A673 (cell line): ENCODE data around the gene RAB17. TPM values are rescaled to one million over a fixed set of nuclear protein-coding genes. Genes with fewer than 3 reads are reported as not detected.

Experiments used
- BruUV-seq: library from RNA; stranded (reverse); fragments of 400-500 nt; replicated peaks from 2 replicates; lab custom pipeline; 2021; lab: Mats Ljungman, UMichigan
- CTCF ChIA-PET: fragments of 300-600 bp; sonication (Branson Sonifier 250); formaldehyde crosslinking; loops from one replicate; lab custom pipeline; 2022; ENCODE audit warnings: antibody characterized with exemption; lab: Charles Lee
- POLR2A ChIA-PET: fragments of 300-600 bp; sonication (Branson Sonifier 250); formaldehyde crosslinking; loops from one replicate; lab custom pipeline; 2022; ENCODE audit warnings: antibody characterized with exemption; ENCODE audit not compliant: low non-redundant PET; lab: Charles Lee
- DNase-seq: peaks from one replicate; pipeline ENCODE4 v3.0.0-alpha.2; 2015; ENCODE audit warnings: low spot score
- H3K27ac ChIP-seq: fragments of 200-600 bp; sonication (generic); 2 replicates; pipeline ENCODE4 v1.5.1; 2016; ENCODE audit warnings: mixed run types, low read depth, mild to moderate bottlenecking, mixed read lengths, antibody characterized with exemption, low read length; ENCODE audit not compliant: poor library complexity, severe bottlenecking
- H3K27me3 ChIP-seq: fragments of 200-600 bp; sonication (generic); replicated peaks from 2 replicates; pipeline ENCODE4 v1.6.1; 2017; ENCODE audit warnings: mixed run types, low read depth, mild to moderate bottlenecking, mixed read lengths, antibody characterized with exemption, low read length; ENCODE audit not compliant: insufficient read depth, poor library complexity
- H3K36me3 ChIP-seq: fragments of 200-600 bp; sonication (generic); 2 replicates; pipeline ENCODE4 v1.6.1; 2016; ENCODE audit warnings: mixed run types, mild to moderate bottlenecking, mixed read lengths, antibody characterized with exemption, low read length; ENCODE audit not compliant: insufficient read depth, poor library complexity, severe bottlenecking
- H3K4me1 ChIP-seq: fragments of 200-600 bp; sonication (generic); 2 replicates; pipeline ENCODE4 v1.6.1; 2017; ENCODE audit warnings: mixed run types, mild to moderate bottlenecking, mixed read lengths, antibody characterized with exemption, low read length; ENCODE audit not compliant: insufficient read depth, poor library complexity, severe bottlenecking
- H3K4me3 ChIP-seq: fragments of 200-600 bp; sonication (generic); 2 replicates; pipeline ENCODE4 v1.5.1; 2016; ENCODE audit warnings: low read depth, mixed run types, mild to moderate bottlenecking, mixed read lengths, low read length; ENCODE audit not compliant: poor library complexity, severe bottlenecking
- H3K9me3 ChIP-seq: fragments of 200-600 bp; sonication (generic); 2 replicates; pipeline ENCODE4 v1.6.1; 2016; ENCODE audit warnings: mixed run types, low read depth, mild to moderate bottlenecking, mixed read lengths, antibody characterized with exemption, low read length; ENCODE audit not compliant: poor library complexity, severe bottlenecking
- EZH2 ChIP-seq: fragments of 200-600 bp; sonication (generic); IDR thresholded peaks from 2 replicates; pipeline ENCODE4 v1.6.1; 2017; ENCODE audit warnings: borderline replicate concordance, low read depth, mild to moderate bottlenecking, mixed read lengths, antibody characterized with exemption, low read length; ENCODE audit not compliant: poor library complexity, severe bottlenecking
- intact Hi-C: fragments of 100-400 bp; cut with micrococcal nuclease; formaldehyde crosslinking; loops from one replicate; pipeline ENCODE4 v1.10.0; 2022; ENCODE audit not compliant: unreplicated experiment
- total RNA-seq: library from RNA; stranded (reverse); gene quantifications from 2 replicates; pipeline ENCODE4 v1.2.3, GENCODE V29; 2021
- TF ChIP-seq, protein P1 (sequence below): fragments of 300-800, 200-600 bp; sonication (generic); conservative IDR thresholded peaks from 2 replicates; pipeline ENCODE4 v1.5.1; 2017; ENCODE audit warnings: low read depth, mild to moderate bottlenecking, antibody characterized with exemption, low read length, moderate library complexity, mixed read lengths

RAB17 gene
- total RNA-seq, 1 experiment from 2014 or later = 0.62 TPM

DNA sequence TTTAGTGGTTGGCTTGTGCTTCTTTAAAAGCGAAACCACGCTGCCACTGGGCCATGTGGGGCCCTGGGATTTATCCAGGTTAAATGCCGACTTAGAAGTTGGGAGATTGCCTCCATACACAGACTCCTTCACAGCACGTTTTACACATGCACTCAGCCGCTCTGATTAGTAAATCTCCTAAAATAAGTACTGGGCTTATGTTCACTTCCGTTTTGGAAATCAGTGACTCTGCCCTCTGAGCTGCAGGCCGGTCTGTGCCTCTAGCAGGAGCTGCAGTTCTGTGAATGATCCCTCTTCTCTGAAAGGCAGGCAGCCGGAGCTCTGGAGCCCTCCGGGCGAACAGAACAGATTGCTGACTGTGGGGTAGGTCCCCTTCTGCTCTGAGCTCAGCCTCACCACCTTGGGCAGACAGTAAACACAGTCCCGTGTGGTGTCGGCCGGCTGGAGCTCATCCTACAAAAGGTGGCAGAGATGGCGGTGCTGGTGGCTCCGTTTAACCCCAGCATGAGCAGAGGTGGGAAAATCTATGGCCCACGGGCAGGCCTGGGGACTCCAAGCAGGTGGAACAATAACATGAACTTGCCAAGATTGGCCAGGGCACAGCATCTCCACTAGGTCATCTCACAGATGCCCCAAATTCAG lies 9.8 kb upstream of the RAB17 start:
- H3K9me3 ChIP-seq = no peaks in the 10 kb centered on the region
- peak overlapping the region; percentile 43 for H3K27ac ChIP-seq
- ChIA-PET POLR2A (no interaction called here), CTCF (no interaction called here)
- intact Hi-C loops = no loop called here
- H3K4me3 ChIP-seq = no peak overlapping the region
- H3K36me3 ChIP-seq = no peaks in the 10 kb centered on the region
- H3K27me3 ChIP-seq = no peaks in the 10 kb centered on the region
- BruUV-seq = no TSS peak
- no peak for TF ChIP-seq EZH2
- TF ChIP-seq, protein P1, sequence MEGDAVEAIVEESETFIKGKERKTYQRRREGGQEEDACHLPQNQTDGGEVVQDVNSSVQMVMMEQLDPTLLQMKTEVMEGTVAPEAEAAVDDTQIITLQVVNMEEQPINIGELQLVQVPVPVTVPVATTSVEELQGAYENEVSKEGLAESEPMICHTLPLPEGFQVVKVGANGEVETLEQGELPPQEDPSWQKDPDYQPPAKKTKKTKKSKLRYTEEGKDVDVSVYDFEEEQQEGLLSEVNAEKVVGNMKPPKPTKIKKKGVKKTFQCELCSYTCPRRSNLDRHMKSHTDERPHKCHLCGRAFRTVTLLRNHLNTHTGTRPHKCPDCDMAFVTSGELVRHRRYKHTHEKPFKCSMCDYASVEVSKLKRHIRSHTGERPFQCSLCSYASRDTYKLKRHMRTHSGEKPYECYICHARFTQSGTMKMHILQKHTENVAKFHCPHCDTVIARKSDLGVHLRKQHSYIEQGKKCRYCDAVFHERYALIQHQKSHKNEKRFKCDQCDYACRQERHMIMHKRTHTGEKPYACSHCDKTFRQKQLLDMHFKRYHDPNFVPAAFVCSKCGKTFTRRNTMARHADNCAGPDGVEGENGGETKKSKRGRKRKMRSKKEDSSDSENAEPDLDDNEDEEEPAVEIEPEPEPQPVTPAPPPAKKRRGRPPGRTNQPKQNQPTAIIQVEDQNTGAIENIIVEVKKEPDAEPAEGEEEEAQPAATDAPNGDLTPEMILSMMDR = 0 out of 2 replicates have a peak, but pooled peaks have one; percentile 25
- DNase-seq = peak; percentile 52
- H3K4me1 ChIP-seq = peaks cover 22% of the 10 kb centered on the region

DNA sequence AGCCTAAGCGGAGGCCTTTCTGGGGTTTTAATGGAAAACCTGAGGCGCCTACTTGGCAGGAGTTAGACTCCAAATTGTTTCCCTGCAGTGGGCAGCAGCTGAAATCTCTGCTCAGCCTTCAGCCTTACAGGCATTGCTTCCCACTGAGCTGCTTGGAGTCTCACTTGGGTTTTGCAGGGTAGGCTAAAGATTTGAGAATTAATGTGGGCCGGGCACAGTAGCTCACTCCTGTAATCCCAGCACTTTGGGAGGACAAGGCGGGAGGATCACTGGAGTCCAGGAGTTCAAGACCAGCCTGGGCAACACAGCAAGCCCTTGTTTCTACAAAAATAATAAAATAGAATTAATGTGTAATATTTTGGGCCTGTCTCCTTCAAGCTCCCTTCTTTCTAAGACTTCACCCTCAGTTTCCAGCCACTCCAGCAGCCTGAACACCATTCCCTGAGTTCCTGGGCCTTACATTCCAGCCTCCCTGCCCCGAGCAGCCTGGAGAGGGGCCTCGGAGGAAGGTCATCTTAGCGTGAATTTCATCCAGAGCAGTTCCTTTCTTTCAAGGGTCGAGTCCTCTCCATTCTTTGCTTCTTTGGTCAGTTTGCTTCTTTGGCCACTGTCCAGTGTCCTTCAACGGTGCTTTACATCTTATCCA lies 9.1 kb upstream of the RAB17 start:
- intact Hi-C loops = no loop called here
- BruUV-seq = no TSS peak
- DNase-seq = no peak
- Histone ChIP-seq H3K27ac (peak overlapping the region; percentile 43), H3K4me1 (peaks cover 29% of the 10 kb centered on the region), H3K27me3 (no peaks in the 10 kb centered on the region), H3K36me3 (no peaks in the 10 kb centered on the region), H3K9me3 (no peaks in the 10 kb centered on the region), H3K4me3 (no peak overlapping the region)
- ChIA-PET CTCF (no interaction called here), POLR2A (no interaction called here)
- no peak for TF ChIP-seq EZH2
- TF ChIP-seq, protein P1 = no peak

DNA sequence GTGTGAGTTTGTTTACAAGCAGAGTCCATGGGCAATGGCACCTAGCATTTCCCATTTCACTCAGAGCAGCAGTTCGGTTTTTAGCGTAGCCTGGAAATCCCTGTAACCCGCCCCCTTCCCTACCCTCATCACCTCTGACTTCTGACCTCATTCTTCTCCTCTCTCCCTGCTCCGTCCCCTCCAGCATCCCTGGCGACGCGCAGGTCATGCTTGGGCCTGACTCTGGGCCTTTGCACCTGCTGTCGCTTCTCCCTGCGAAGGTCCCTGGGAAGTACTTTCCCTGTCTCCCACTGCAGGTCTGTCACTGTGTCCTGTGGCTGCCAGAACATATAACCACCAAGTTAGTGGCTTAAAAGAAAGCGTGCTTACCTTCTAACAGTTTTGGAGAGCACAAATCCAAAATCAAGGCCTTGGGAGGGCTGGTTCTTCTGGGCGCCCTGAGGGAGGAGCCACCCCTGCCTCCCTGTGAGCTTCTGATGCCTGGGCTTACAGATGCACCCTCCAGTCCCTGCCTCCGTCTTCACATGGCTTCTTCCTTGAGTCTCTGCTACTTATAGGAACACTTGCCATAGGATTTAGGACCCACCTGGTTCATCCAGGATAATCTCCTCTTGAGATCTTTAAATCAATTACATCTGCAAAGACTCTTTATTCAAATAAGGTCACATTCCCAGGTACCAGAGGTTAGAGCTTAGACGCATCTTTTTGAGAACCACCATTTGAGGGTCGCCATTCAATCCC lies 8.1 kb upstream of the RAB17 start:
- H3K9me3 ChIP-seq = no peaks in the 10 kb centered on the region
- no peaks in the 10 kb centered on the region for H3K36me3 ChIP-seq
- intact Hi-C loops = no loop called here
- no peak for TF ChIP-seq EZH2
- TF ChIP-seq, protein P1 = no peak
- H3K4me1 ChIP-seq = peaks cover 30% of the 10 kb centered on the region
- CTCF ChIA-PET = no interaction called here
- POLR2A ChIA-PET = no interaction called here
- H3K27ac ChIP-seq = no peak overlapping the region
- DNase-seq = no peak
- BruUV-seq = no TSS peak
- H3K4me3 ChIP-seq = no peak overlapping the region
- no peaks in the 10 kb centered on the region for H3K27me3 ChIP-seq
